ENCODE data around the gene FBXO31.
A peak's percentile ranks its signal among the peaks of the same experiment; 100 is the strongest.

Gene FBXO31

DNA sequence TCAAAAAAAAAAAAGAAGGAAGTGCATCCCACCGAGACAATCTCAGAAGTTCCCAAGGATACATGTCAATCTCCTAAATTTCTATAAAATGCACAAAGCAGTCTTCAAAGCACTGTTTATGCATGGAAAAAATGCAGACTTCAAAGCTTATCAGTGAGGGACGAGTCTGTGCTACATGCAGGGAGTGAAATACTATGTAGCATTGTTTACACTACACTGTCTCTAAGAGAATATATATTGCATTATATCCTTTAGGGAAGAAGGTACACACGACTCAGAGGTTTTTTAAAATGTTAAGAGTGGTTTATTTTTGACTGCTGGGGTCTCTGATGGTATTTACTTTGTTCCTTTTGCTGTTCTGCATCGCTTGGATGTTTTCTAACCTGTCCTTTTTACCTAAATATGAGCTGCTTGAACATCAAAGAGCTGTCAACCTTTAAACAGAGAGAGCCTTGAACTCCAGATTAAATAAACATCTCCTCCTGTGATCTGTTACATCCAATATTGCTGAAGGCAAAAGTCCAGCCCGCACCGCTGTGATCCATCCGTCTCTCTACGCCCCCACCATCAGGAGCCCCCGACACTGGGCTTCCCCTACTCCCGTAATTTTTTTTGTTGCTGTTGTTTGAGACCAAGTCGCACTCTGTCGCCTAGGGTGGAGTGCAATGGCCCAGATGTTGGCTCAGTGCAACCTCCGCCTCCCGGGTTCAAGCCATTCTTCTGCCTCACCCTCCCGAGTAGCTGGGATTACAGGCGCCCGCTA, 1.4 kb downstream of the FBXO31 start (continued):
- TF ChIP-seq, protein P1, sequence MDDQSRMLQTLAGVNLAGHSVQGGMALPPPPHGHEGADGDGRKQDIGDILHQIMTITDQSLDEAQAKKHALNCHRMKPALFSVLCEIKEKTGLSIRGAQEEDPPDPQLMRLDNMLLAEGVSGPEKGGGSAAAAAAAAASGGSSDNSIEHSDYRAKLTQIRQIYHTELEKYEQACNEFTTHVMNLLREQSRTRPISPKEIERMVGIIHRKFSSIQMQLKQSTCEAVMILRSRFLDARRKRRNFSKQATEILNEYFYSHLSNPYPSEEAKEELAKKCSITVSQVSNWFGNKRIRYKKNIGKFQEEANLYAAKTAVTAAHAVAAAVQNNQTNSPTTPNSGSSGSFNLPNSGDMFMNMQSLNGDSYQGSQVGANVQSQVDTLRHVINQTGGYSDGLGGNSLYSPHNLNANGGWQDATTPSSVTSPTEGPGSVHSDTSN (CRISPR knock-in tag; IDR thresholded peaks at IDR 0.05), result no peak
- TF ChIP-seq ZNF292 (tag by site-specific recombination; IDR thresholded peaks at IDR 0.05; ENCODE audit: borderline replicate concordance, low read depth), result no peak
- TF ChIP-seq ZNF560 (tag by site-specific recombination; IDR thresholded peaks at IDR 0.05; ENCODE audit: borderline replicate concordance), result no peak
- no peak for TF ChIP-seq RBAK (tag by site-specific recombination; IDR thresholded peaks at IDR 0.05)
- TF ChIP-seq ZNF521 (tag by site-specific recombination; IDR thresholded peaks at IDR 0.05), result no peak
- no peak for TF ChIP-seq SCRT2 (tag by site-specific recombination; IDR thresholded peaks at IDR 0.05)
- TF ChIP-seq, protein P2, sequence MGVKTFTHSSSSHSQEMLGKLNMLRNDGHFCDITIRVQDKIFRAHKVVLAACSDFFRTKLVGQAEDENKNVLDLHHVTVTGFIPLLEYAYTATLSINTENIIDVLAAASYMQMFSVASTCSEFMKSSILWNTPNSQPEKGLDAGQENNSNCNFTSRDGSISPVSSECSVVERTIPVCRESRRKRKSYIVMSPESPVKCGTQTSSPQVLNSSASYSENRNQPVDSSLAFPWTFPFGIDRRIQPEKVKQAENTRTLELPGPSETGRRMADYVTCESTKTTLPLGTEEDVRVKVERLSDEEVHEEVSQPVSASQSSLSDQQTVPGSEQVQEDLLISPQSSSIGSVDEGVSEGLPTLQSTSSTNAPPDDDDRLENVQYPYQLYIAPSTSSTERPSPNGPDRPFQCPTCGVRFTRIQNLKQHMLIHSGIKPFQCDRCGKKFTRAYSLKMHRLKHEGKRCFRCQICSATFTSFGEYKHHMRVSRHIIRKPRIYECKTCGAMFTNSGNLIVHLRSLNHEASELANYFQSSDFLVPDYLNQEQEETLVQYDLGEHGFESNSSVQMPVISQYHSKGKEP (tag by site-specific recombination; IDR thresholded peaks at IDR 0.05), result no peak; the same call in 1 of the 2 replicates
- TF ChIP-seq ZNF169 (tag by site-specific recombination; IDR thresholded peaks at IDR 0.05), result no peak
- TF ChIP-seq ZFP3 (tag by site-specific recombination; IDR thresholded peaks at IDR 0.05; ENCODE audit: low read depth), result no peak
- TF ChIP-seq ZNF843 (tag by site-specific recombination; IDR thresholded peaks at IDR 0.05), result no peak
- TF ChIP-seq ZNF175 (tag by site-specific recombination; IDR thresholded peaks at IDR 0.05), result no peak
- peak; percentile 60 for TF ChIP-seq TCF7L2 (IDR thresholded peaks at IDR 0.05; ENCODE audit: borderline replicate concordance, low read depth, low read length)
- TF ChIP-seq, protein P3, sequence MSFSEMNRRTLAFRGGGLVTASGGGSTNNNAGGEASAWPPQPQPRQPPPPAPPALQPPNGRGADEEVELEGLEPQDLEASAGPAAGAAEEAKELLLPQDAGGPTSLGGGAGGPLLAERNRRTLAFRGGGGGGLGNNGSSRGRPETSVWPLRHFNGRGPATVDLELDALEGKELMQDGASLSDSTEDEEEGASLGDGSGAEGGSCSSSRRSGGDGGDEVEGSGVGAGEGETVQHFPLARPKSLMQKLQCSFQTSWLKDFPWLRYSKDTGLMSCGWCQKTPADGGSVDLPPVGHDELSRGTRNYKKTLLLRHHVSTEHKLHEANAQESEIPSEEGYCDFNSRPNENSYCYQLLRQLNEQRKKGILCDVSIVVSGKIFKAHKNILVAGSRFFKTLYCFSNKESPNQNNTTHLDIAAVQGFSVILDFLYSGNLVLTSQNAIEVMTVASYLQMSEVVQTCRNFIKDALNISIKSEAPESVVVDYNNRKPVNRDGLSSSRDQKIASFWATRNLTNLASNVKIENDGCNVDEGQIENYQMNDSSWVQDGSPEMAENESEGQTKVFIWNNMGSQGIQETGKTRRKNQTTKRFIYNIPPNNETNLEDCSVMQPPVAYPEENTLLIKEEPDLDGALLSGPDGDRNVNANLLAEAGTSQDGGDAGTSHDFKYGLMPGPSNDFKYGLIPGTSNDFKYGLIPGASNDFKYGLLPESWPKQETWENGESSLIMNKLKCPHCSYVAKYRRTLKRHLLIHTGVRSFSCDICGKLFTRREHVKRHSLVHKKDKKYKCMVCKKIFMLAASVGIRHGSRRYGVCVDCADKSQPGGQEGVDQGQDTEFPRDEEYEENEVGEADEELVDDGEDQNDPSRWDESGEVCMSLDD (tag by site-specific recombination; IDR thresholded peaks at IDR 0.05), result no peak
- no peak for TF ChIP-seq ZNF157 (tag by site-specific recombination; IDR thresholded peaks at IDR 0.05)
- no peak for TF ChIP-seq ZNF274 (IDR thresholded peaks at IDR 0.05; ENCODE audit: low read length)
- no peak for TF ChIP-seq ZNF274 (tag by site-specific recombination; IDR thresholded peaks at IDR 0.05; ENCODE audit: borderline replicate concordance)
- TF ChIP-seq ZNF529 (tag by site-specific recombination; IDR thresholded peaks at IDR 0.05; ENCODE audit: insufficient replicate concordance), result no peak

DNA sequence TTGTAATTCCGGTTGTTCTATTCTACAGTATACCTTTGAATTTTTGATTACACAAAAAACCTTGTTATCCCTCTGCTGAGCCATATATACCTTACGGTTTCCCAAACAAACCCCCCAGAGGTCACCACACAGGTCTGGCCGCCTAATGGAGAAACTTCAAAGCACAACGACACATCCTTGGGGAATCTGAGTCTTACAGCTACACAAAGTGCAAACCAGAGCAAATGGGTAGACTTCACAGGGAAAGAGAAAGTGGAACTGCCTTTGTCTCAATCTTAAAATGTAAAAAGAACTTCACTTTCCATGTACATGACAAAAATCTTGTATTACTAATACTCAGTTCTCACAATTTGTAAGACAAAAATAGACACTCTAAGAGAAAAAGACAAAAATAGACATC, 2.7 kb downstream of the FBXO31 start:
- TF ChIP-seq ZNF335 (tag by site-specific recombination; conservative IDR thresholded peaks at IDR 0.05), result no peak
- TF ChIP-seq PRDM1 (tag by site-specific recombination; IDR thresholded peaks at IDR 0.05), result peak; percentile 29; the same call in 1 of the 2 replicates
- Histone ChIP-seq H3K27ac (ENCODE audit: extremely low read depth, low read depth, low read length) (no peak overlapping the region), H3K4me3 (ENCODE audit: low read depth, low read length) (no peak overlapping the region), H3K4me1 (ENCODE audit: control insufficient read depth, insufficient read depth, low read length) (peaks cover 9% of the 10 kb centered on the region), H3K36me3 (ENCODE audit: control insufficient read depth in 2 of 2, insufficient read depth in 1 of 2, low read length in 2 of 2) (peaks cover 5% of the 10 kb centered on the region in 2 experiments; a peak in 2 of 3 replicates), H3K9me3 (ENCODE audit: control insufficient read depth, insufficient read depth, low read depth, low read length) (no peaks in the 10 kb centered on the region)
- POLR2A ChIA-PET, result no interaction called here
- CTCF ChIA-PET, result interaction anchor here (1.1 kb wide), 1 partner anchor 13 kb away, joined by 3 read pairs; no protein-coding TSS in a partner anchor

Measured in HEK293 (cell line).